NCI-H2081 treated with DMSO at 0.1 percent for 48 hours (cell line): ENCODE measurements around the gene ARID5B.
"Not testable (repeated sequence)": the region's sequence is repeated elsewhere in the genome, so short reads cannot be mapped to it uniquely, and the experiment has no call there.

Experiments used
- DNase-seq: peaks from one replicate; lab custom pipeline; 2025; lab: John Stamatoyannopoulos, UW

The ARID5B gene

GRCh38 chr10:62016623-62017490, 115.4 kb downstream of the ARID5B start:
- no peak for DNase-seq

DNA sequence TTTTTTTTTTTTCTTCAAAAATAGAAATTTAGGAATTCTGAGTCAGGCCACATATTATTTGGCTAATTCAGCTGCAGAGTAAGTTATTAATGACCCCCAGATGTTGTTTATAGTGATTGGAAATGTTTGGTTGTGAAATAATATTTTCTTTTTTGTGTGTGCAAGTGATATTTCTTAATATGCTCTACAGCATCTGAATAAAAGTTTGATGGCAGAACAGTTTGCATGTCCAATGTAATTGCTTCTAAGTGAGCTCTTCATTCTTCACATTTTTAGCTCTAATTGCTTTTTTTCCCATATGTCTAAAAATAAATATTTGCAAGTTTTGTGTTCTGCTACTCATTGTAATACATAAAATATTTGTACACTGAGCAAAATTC, 116.0 kb downstream of the ARID5B start:
- no peak for DNase-seq

DNA sequence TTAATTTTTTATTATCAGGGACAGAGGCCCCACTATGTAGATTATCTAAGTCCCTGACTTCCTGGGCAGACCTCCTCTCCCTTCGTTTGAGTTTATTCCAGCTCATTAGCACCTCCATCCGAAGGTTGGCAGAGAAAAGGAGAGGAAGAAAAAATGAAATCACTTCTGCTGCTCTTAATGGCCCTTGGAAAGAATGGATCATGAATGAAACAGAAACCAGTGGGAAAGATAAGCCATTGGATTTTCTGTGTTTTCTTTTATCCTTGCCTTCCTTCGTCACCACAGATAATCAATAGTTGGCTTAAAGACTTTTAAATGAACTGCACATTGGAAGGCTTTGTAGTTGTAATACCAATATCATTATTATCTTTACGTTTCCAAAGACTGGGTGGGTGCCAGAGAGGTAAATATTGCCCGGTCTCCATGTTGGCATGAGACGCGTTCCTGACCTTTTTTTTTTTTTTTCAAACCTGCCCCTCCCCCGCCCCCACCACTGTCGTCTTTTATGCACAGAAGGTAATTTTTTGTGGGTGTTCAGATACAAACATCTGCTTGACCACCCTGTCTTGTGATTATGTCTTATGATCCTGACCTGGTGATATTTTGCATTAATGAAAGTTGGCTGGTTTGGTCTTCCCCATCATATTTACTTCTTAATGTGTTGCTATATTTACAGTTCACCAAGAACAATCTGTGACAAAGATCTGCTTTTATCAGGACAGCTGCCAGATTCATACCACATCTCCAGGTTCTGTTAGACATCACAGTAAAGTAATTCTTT, 116.8 kb downstream of the ARID5B start:
- no peak for DNase-seq

GRCh38 chr10:62019013-62019684, 117.7 kb downstream of the ARID5B start:
- no peak for DNase-seq

DNA sequence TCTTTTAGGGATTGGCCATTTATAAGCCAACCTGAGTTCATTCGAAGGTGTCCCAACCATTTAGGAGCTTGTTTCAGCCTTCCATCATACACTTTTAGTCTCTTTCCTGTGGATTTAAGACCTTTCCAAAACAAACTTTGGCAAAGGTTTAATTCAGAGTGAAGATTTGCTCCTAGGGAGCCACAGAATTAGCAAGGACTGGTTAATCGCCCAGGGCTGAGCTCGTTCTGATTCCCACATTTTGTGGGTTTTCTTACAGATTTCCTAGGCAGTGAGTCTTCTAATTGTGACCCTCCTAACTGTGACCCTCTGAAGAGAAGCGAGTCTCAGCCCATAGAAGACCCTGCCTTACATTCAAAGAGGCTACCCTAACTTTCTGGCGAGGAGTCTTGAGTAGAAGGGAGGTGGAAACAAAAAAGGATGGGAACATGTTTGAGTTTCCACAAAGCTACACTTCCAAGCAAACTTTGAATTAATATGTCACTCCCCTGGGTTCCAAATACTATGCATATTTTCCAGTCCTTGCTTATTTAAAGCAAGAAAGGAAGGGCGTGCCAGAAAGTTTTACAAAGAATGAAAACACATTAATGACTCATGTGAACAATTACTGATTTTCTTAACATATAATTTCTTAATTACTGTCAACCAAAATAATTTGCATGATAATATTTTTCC, 118.3 kb downstream of the ARID5B start:
- no peak for DNase-seq

DNA sequence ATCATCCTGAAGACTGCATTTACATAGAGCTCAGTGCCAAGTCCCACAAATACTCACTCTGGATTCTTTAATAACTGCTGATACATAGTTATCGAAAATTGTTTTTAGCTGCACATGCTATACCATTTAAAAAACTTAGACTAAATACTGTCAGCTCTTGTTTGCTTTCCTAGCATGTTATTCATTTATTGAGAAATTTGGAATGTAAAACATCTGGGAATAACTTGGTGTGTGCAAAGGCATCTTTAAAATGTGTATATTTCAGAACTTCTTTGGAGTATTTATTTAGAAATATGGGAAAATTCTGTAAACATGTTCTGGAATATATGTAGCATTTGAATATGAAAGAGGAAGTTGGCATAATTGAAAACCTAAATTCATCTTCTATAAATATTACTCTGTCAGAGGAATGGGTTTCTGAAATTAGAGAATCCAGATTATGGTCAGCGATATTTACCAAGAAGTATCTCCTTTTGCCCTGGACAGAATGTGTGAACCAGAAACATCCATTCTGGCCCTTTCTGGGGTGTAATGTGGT, 119.7 kb downstream of the ARID5B start:
- DNase-seq = no peak

- DNase-seq = no peak
Observed at GRCh38 chr10:62021978-62022802, 120.7 kb downstream of the ARID5B start.

DNA sequence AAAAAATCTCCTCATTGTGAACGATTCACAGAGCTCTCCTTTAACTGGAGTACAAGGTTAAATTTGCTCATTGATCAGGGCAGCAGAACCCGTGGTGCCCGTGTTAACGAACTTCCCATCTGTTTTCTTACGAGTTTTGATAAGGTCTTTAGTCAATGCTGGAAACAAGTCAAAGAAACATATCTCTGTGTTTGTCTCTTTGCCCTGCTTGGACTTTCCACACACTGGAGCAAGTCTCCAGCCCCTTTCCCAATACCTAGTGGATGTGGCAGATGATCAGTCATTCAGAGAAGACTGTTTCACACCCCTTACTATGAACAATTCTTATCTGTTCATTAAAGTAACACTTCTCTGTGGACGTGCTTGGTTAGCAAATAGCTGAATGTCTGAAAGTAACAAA, 121.3 kb downstream of the ARID5B start:
- DNase-seq = no peak

DNA sequence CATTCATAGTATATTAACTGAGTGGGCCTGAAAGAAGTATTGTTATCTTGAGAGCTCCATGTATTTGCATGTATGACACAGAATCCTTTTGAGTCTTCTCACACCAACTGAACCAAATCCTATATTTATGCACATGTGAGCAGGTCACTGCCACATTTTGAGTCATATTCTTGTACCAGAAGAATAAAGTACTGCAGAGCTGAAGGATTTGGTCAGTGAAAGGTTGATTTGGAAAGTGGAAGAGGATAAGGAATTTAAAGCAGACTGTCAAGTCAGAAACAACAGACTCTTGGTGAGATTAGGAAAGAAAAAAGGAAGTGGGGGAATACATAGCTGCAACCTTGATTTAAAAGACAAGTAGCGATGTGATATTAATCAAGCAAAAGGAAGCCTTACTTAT, 121.8 kb downstream of the ARID5B start:
- DNase-seq = no peak

DNA sequence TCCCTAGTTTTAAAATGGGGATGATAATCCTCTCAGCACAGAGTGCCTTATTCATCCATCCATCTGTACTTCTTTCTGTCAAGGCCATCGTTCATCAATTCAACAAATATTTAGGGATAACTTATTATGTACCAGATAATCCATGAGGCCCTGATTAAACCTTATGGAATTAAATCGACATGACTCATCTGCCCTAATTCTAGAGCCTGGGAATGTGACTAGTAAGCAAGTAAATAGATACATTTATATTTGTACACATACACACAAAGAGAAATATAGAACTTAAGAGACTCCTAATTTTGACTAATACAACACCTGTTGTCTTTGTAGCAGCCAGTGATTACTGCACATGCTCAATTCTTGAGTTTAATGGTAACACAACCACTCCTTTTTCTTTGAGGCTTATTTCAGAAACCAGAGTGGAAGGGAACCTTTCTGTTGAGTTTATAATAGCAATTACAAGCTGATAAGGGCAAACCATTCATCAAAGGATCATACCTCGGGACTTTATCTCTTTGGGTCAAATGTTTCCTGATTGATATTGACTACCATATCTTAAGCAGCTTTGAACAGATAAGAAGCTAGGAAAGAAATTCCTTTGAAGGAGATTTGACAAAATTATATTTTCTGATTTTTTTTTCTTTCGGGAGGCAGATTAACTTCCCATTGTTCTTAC, 122.7 kb downstream of the ARID5B start:
- DNase-seq = no peak

DNA sequence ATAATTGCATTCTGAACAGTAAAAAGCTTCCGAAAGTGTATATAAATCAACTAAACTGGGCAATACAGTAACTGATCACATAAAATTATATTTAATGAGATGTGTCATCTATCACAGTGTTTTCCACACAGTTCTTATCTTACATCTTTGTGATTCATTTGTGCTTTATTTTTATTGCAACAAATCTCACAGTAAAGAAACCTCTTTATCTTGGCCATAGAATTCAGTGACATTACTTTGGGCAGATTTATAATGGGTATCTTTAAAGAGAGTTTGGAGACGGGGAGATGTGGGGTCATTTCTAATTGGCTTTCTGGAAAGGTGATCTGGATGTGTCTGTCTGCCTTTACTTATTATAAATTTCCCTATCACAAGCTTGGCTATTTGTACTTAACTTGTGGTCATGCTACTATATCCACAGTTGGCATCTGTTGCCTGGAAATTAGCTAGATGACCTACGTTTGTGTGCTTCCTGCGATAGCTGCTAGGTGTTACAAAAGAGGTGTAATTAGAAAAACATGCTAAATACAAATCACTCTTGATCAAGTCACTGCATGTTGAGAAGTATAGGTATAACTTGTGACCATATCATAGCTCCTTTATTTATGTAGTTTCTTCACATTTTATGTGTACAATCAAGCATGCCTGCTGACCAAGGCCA, 123.8 kb downstream of the ARID5B start:
- no peak for DNase-seq

GRCh38 chr10:62025901-62026879, 124.7 kb downstream of the ARID5B start:
- no peak for DNase-seq

GRCh38 chr10:62027841-62028501, 126.5 kb downstream of the ARID5B start:
- DNase-seq = no peak

DNA sequence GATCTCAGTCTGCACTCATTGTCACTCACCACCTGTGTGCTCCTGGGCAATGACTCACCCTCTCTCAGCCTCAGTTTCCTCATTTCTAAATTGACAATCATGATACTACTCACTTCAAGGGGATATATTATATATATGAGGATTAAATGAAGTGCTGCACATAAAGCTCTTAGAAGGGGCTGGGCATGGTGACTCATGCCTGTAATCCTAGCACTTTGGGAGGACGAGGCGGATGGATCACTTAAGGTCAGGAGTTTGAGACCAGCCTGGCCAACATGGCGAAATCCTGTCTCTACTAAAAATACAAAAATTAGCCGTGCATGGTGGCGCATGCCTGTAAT, 127.0 kb downstream of the ARID5B start:
- not testable (repeated sequence) for DNase-seq

- no peak for DNase-seq
Observed at GRCh38 chr10:62029401-62029800, 127.9 kb downstream of the ARID5B start.

- DNase-seq = no peak
Observed at GRCh38 chr10:62031507-62031906, 130.0 kb downstream of the ARID5B start.

DNA sequence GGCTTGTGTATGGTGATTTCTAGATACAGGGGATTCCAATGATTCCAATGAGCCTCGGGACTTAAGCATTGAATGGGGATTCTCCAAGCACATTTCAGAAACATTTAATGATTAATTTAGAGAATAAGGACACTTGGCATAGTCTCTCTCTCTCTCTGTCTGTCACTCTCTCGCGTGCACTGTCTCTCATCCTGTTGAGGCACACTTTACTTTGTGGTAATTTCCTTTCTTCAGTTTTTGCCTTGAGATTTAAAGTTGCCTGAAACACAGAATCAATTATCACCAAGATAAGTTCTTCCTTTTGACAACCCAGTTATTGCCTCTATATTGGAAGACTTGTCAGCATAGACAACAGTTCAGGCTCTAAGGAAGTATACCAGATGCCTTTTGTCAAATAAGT, 131.6 kb downstream of the ARID5B start:
- DNase-seq = no peak

GRCh38 chr10:62034096-62034640, 132.7 kb downstream of the ARID5B start:
- peak; percentile 10 for DNase-seq
